Nephron progenitor cell (in vitro differentiated cells): ENCODE results near the gene NCS1.

Experiments used
- DNase-seq: peaks from one replicate; pipeline ENCODE4 v3.0.0; 2021
- H3K27ac Mint-ChIP-seq: 2 replicates; pipeline ENCODE4 v1.8.0; 2021; ENCODE audit warnings: mild to moderate bottlenecking, moderate library complexity, mixed read lengths
- H3K27me3 Mint-ChIP-seq: 2 replicates; pipeline ENCODE4 v1.8.0; 2021; ENCODE audit warnings: mild to moderate bottlenecking, low read depth, mixed read lengths; ENCODE audit not compliant: poor library complexity
- H3K36me3 Mint-ChIP-seq: 2 replicates; pipeline ENCODE4 v1.8.0; 2021; ENCODE audit warnings: low read depth, mixed read lengths
- H3K4me1 Mint-ChIP-seq: 2 replicates; pipeline ENCODE4 v1.8.0; 2021; ENCODE audit warnings: mixed read lengths
- H3K4me3 Mint-ChIP-seq: 2 replicates; pipeline ENCODE4 v1.8.0; 2021; ENCODE audit warnings: mild to moderate bottlenecking, moderate library complexity, mixed read lengths
- H3K9me3 Mint-ChIP-seq: 2 replicates; pipeline ENCODE4 v1.8.0; 2021; ENCODE audit warnings: mild to moderate bottlenecking, moderate library complexity, mixed read lengths
- TF ChIP-seq, protein P1 (sequence below): fragments of 200-600 bp; sonication (generic); IDR thresholded peaks from 2 replicates; pipeline ENCODE4 v1.5.0; 2021; ENCODE audit warnings: antibody characterized with exemption

Gene NCS1

DNA sequence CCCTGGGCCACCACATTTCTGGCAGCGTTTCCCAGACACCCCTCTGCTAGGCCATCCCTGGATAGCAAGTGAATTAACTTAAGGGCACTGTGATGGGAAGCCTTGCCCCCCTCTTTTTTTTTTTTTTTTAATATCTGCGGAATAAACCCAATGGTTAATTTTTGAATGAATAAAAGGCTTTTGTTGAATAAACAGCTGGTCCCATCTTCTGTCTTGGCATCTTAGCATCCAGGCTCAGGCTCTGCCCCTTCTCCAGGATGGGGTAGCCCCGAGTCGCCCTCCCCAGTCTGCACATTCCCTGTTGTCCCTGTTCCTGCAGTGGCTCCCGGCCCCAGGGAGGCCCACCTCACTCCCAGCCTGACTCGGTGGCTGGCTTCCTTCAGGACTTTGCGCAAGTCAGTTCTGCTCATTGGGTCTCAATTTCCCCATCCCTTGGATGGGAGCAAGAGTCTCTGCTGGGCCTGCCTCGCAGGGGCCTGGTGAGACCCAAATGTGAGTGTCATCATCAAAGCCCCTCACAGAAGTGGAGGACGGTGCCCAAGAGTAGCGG is 64.3 kb downstream of the NCS1 start:
- Mint-ChIP-seq H3K36me3 (peaks cover 19% of the 10 kb centered on the region), H3K4me3 (no peak overlapping the region), H3K27ac (no peak overlapping the region), H3K27me3 (peaks cover 4% of the 10 kb centered on the region), H3K4me1 (peaks cover 60% of the 10 kb centered on the region), H3K9me3 (no peaks in the 10 kb centered on the region)
- no peak for DNase-seq
- TF ChIP-seq, protein P1, sequence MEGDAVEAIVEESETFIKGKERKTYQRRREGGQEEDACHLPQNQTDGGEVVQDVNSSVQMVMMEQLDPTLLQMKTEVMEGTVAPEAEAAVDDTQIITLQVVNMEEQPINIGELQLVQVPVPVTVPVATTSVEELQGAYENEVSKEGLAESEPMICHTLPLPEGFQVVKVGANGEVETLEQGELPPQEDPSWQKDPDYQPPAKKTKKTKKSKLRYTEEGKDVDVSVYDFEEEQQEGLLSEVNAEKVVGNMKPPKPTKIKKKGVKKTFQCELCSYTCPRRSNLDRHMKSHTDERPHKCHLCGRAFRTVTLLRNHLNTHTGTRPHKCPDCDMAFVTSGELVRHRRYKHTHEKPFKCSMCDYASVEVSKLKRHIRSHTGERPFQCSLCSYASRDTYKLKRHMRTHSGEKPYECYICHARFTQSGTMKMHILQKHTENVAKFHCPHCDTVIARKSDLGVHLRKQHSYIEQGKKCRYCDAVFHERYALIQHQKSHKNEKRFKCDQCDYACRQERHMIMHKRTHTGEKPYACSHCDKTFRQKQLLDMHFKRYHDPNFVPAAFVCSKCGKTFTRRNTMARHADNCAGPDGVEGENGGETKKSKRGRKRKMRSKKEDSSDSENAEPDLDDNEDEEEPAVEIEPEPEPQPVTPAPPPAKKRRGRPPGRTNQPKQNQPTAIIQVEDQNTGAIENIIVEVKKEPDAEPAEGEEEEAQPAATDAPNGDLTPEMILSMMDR, result peak; percentile 8

DNA sequence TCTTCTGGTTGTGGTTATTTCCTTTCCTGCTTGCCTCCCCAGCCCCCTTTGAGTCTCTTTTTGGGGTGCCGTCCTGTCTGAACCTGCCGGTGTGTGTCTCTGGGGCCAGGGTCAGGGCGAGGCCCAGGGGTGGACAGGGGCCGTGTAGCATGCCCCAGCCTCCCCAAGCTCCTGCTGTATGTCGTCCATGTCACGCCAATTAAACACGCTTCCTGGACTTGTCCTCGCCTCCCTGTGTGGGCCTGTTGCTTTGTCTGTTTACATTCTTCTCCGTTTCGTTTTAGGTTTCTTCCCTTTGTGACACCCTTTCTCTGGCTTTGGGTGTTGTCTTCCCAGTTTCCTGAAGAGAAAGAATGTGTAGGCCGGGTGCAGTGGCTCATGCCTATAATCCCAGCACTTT is 64.9 kb downstream of the NCS1 start:
- H3K36me3 Mint-ChIP-seq, result peaks cover 17% of the 10 kb centered on the region
- H3K27ac Mint-ChIP-seq, result peak overlapping the region; percentile 91
- TF ChIP-seq, protein P1, result no peak
- H3K4me3 Mint-ChIP-seq, result no peak overlapping the region
- H3K27me3 Mint-ChIP-seq, result peaks cover 7% of the 10 kb centered on the region
- H3K4me1 Mint-ChIP-seq, result peaks cover 60% of the 10 kb centered on the region
- no peak for DNase-seq
- H3K9me3 Mint-ChIP-seq, result no peaks in the 10 kb centered on the region

DNA sequence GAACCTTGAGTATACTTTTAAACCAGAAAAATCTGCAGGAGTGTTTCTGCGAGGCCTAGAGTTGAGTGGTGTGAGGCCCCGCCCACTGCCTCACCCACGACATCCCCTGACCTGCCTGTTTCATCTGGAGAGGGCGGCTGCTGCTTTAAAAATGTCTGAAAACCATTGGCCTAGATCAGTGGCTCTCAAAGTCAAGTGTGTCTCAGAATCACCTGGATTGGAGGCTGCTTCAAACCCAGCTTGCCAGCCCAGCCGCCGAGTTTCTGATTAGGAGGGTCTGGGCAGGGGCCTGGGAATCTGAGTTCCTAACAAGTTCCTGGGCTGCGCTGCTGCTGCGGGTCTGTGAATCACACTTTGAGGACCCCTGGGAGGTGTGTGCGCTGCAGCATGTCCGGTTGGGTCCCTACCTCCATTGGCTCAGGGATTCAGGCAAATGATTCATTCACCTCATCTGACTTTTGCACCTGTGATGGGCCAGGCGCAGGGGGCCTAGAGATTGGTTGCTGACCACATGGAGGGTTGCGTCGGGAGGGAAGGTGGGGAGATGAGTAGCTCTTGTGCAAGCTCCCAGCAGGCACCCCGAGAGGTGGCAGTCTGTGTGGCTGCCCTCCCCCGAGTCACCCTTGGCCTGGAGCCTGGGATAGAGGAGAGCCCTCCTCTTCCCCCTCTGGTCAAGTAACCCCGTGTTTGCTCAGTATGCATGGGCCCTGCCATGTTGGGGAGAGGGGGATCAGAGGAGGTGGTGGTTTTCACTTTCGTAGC is 65.7 kb downstream of the NCS1 start:
- Mint-ChIP-seq H3K4me3 (no peak overlapping the region), H3K36me3 (peaks cover 11% of the 10 kb centered on the region), H3K27me3 (peaks cover 11% of the 10 kb centered on the region), H3K27ac (no peak overlapping the region), H3K4me1 (peaks cover 60% of the 10 kb centered on the region), H3K9me3 (no peaks in the 10 kb centered on the region)
- no peak for DNase-seq
- TF ChIP-seq, protein P1, result no peak

DNA sequence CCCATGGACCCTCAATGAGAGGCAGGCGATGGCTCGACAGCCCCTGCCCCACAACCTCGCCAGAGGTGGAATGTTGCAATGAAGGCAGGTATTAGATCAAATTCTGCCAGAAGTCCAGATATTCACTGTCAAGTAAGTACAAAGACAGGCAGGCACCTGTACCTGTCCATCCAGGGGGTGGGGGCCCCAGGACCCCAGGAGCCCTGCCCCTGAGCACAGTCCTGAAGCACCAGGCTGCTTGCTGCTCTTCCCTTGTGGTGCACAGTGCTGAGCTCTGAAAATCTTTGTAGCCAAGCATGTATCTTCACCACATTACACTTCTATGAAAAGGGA is 67.1 kb downstream of the NCS1 start:
- Mint-ChIP-seq H3K27me3 (peaks cover 11% of the 10 kb centered on the region), H3K27ac (no peak overlapping the region), H3K36me3 (no peaks in the 10 kb centered on the region), H3K4me1 (peaks cover 53% of the 10 kb centered on the region), H3K9me3 (no peaks in the 10 kb centered on the region), H3K4me3 (no peak overlapping the region)
- TF ChIP-seq, protein P1, result no peak
- DNase-seq, result no peak

DNA sequence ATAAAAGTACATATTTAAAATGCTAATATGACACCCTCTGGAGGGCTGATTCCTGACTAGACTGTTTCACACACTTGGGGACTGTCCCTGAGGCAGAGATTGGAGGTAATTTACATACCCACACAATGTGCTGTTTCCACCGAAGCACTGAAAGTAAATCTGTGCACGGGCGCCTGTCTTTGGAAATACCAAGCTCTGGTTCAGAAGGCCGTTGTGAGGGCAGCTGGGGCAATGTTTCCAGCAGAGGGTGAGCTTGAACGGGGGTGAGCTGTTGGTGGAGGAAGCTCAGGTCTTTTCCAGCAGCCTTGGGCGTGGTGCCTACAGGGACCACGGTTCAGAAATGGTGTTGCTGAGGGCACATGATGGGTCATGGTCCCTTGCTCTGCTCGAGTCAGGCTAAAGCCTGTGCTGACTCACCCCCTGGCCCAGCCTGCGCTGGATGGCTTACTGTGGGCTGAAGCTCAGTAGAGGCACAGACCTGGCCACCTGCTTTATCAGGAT is 67.6 kb downstream of the NCS1 start:
- H3K27me3 Mint-ChIP-seq, result peaks cover 11% of the 10 kb centered on the region
- H3K4me1 Mint-ChIP-seq, result peaks cover 53% of the 10 kb centered on the region
- TF ChIP-seq, protein P1, result no peak
- no peaks in the 10 kb centered on the region for H3K9me3 Mint-ChIP-seq
- DNase-seq, result no peak
- no peaks in the 10 kb centered on the region for H3K36me3 Mint-ChIP-seq
- H3K27ac Mint-ChIP-seq, result no peak overlapping the region
- H3K4me3 Mint-ChIP-seq, result no peak overlapping the region
